ENCODE data around the gene RIMKLB. TPM values are rescaled to one million over a fixed set of nuclear protein-coding genes. Genes with fewer than 3 reads are reported as not detected.

The RIMKLB gene
- total RNA-seq, 1 experiment from 2014 or later, result 87.7 TPM

GRCh38 chr12:8677362-8677761, 20.4 kb upstream of the RIMKLB start:
- no peaks in the 10 kb centered on the region for H3K27me3 Mint-ChIP-seq (ENCODE audit: low read depth)

More at GRCh38 chr12:8677362-8677761, 20.4 kb upstream of the RIMKLB start:
- Histone ChIP-seq H3T11ph (ENCODE audit: low read length) (no peak overlapping the region), H4K5ac (ENCODE audit: insufficient read length, low read depth, low read length) (no peak overlapping the region), H3K27ac (ENCODE audit: insufficient read length, low read depth, low read length) (no peak overlapping the region), H3K4me2 (ENCODE audit: insufficient read depth, insufficient read length, low read length) (no peak overlapping the region), H2BK20ac (ENCODE audit: low read depth, low read length, poor library complexity, severe bottlenecking) (no peak overlapping the region), H2BK12ac (ENCODE audit: insufficient read length, low read depth, low read length) (no peak overlapping the region), H3K79me1 (ENCODE audit: insufficient read depth, low read depth, low read length, poor library complexity, severe bottlenecking) (no peaks in the 10 kb centered on the region), H3K9ac (ENCODE audit: extremely low read depth, insufficient read length, low read length) (no peak overlapping the region), H3K79me2 (ENCODE audit: insufficient read depth, low read length) (no peaks in the 10 kb centered on the region), H2BK5ac (ENCODE audit: insufficient read length, low read length) (no peak overlapping the region), H3K4me1 (ENCODE audit: insufficient read depth, low read length) (peaks cover 5% of the 10 kb centered on the region; the same call in 1 of the 2 replicates), H3K4ac (ENCODE audit: low read depth, low read length) (no peak overlapping the region), H3K56ac (ENCODE audit: insufficient read length, low read depth, low read length) (no peak overlapping the region), H4K91ac (ENCODE audit: insufficient read length, low read depth, low read length) (no peak overlapping the region), H2AFZ (ENCODE audit: low read length) (no peak overlapping the region), H2AK5ac (ENCODE audit: insufficient read length, low read length) (no peak overlapping the region), H3K18ac (ENCODE audit: insufficient read length, low read depth, low read length) (no peak overlapping the region), H2BK15ac (ENCODE audit: low read depth, low read length) (no peak overlapping the region), H3K27me3 (ENCODE audit: insufficient read depth, low read length) (no peaks in the 10 kb centered on the region), H4K20me1 (ENCODE audit: control insufficient read depth, insufficient read depth, insufficient read length) (no peaks in the 10 kb centered on the region), H3K14ac (ENCODE audit: insufficient read depth, low read length) (no peak overlapping the region), H3K23ac (ENCODE audit: insufficient read length, low read depth, low read length) (no peak overlapping the region), H2BK120ac (ENCODE audit: low read depth, low read length, poor library complexity, severe bottlenecking) (no peak overlapping the region), H3K23me2 (ENCODE audit: insufficient read length, low read depth, low read length, poor library complexity, severe bottlenecking) (no peaks in the 10 kb centered on the region), H3K9me3 (ENCODE audit: control insufficient read depth, low read depth, low read length) (no peaks in the 10 kb centered on the region), H4K8ac (replicated peaks; ENCODE audit: insufficient read length, low read depth, low read length) (no peak overlapping the region)
- Mint-ChIP-seq H3K9me3 (peaks cover 0 to under 1% of the 10 kb centered on the region in 2 experiments; a peak in 1 of 5 replicates), H3K4me1 (peaks cover 21 to 28% of the 10 kb centered on the region in 2 experiments), H3K4me3 (no peak overlapping the region), H3K36me3 (ENCODE audit: insufficient read depth in 1 of 3, low read depth in 3 of 3) (no peaks in the 10 kb centered on the region), H3K27ac (no peak overlapping the region)
- no CpG with 5 or more reads among the region's 3 CpGs for WGBS (ENCODE audit: extremely low coverage, insufficient read length, low lambda C conversion rate)
- no peak for TF ChIP-seq CTCF (conservative IDR thresholded peaks at IDR 0.05)
- no peak for DNase-seq

Measured in H9 (cell line).